K562 (cell line): ENCODE results near the gene RANBP6. TPM values are rescaled to one million over a fixed set of nuclear protein-coding genes. Genes with fewer than 3 reads are reported as not detected.

ENCODE experiments used
- ATAC-seq: fragments of 200-7000 bp; cut with Tn5 transposase; 3 replicates; pipeline ENCODE4 v1.9.1; 2020; ENCODE audit warnings: moderate library complexity
- BruUV-seq: library from RNA; stranded (reverse); fragments of 400-500 nt; replicated peaks from 2 replicates; lab custom pipeline; 2021; lab: Mats Ljungman, UMichigan
- CTCF ChIA-PET: fragments of 300-600 bp; formaldehyde crosslinking; extraction: SDS; loops from one replicate; lab custom pipeline; 2021; ENCODE audit warnings: low intra/inter-chr PET ratio; lab: Yijun Ruan, JAX
- POLR2A ChIA-PET: fragments of 300-600, 350-650 bp; sonication (Branson Sonifier 250); formaldehyde crosslinking; extraction: SDS; loops from one replicate; lab custom pipeline; 2021; ENCODE audit warnings: antibody characterized with exemption, inconsistent platforms; lab: Yijun Ruan, JAX
- DNase-seq, 4 experiments: peaks; one replicate each; pipeline versions ENCODE4 v3.0.0 to v3.0.0-alpha.2; 2011 to 2018; ENCODE audit warnings: low spot score in 3 of 4, mixed read lengths in 3 of 4; ENCODE audit errors: extremely low read depth in 1 of 4
- FAIRE-seq: peaks from 2 replicates; lab custom pipeline; 2011; peaks lifted over from hg19 to GRCh38; lab: Jason Lieb, UNC
- H2AFZ ChIP-seq: 2 replicates; pipeline ENCODE4 v1.6.0; 2011; ENCODE audit warnings: low read depth, low read length, control low read depth, inconsistent platforms
- H3K27ac ChIP-seq: fragments of 200-600 bp; 3 replicates; pipeline ENCODE4 v1.8.0; 2011; ENCODE audit warnings: low read depth, mild to moderate bottlenecking, control low read depth, inconsistent platforms, low read length, moderate library complexity, mixed read lengths; ENCODE audit errors: extremely low read depth
- H3K27me3 ChIP-seq, 2 experiments: fragments of 300-600 bp in 1 of 2; 2 replicates in 1 of 2; 3 replicates in 1 of 2; pipeline versions ENCODE4 v1.6.0 to v1.8.0; 2011; ENCODE audit warnings: inconsistent platforms in 2 of 2, low read length in 2 of 2, mild to moderate bottlenecking in 1 of 2, mixed read lengths in 1 of 2, moderate library complexity in 1 of 2; ENCODE audit not compliant: control insufficient read depth in 2 of 2, insufficient read depth in 2 of 2
- H3K36me3 ChIP-seq: fragments of 300-600 bp; 3 replicates; pipeline ENCODE4 v1.8.0; 2011; ENCODE audit warnings: mild to moderate bottlenecking, low read length, inconsistent platforms; ENCODE audit not compliant: control insufficient read depth, insufficient read depth
- H3K4me1 ChIP-seq, 2 experiments: fragments of 200-600 bp in 1 of 2; replicated peaks in 1 of 2; 2 replicates in 1 of 2; 3 replicates in 1 of 2; pipeline versions ENCODE4 v1.5.1 to v1.8.0; 2011; ENCODE audit warnings: inconsistent platforms in 2 of 2, low read length in 2 of 2, mild to moderate bottlenecking in 1 of 2, mixed read lengths in 1 of 2, moderate library complexity in 1 of 2; ENCODE audit not compliant: control insufficient read depth in 2 of 2, insufficient read depth in 2 of 2
- H3K4me2 ChIP-seq: 2 replicates; pipeline ENCODE4 v1.6.1; 2011; ENCODE audit warnings: low read length, control low read depth, inconsistent platforms, mixed read lengths; ENCODE audit not compliant: insufficient read depth
- H3K4me3 ChIP-seq: fragments of 200-600 bp; sonication (generic), shearing (Covaris generic); 2 replicates; pipeline ENCODE4 v1.5.1; 2016; ENCODE audit warnings: control low read depth, inconsistent platforms
- H3K79me2 ChIP-seq: fragments of 200-600 bp; 3 replicates; pipeline ENCODE4 v1.8.0; 2011; ENCODE audit warnings: low read length, inconsistent platforms; ENCODE audit not compliant: control insufficient read depth, insufficient read depth
- H3K9ac ChIP-seq, 2 experiments: 2 replicates each; pipeline versions ENCODE4 v1.6.0 to v1.6.1; 2011; ENCODE audit warnings: low read depth in 2 of 2, low read length in 2 of 2, control low read depth in 1 of 2, inconsistent platforms in 1 of 2, mild to moderate bottlenecking in 1 of 2, mixed read lengths in 1 of 2; ENCODE audit not compliant: insufficient read depth in 1 of 2
- H3K9me1 ChIP-seq: one replicate; pipeline ENCODE4 v1.6.0; 2011; ENCODE audit warnings: inconsistent platforms, mild to moderate bottlenecking, low read length, moderate library complexity; ENCODE audit not compliant: control insufficient read depth, insufficient read depth
- H3K9me3 ChIP-seq: replicated peaks from 2 replicates; pipeline ENCODE4 v1.5.1; 2011; ENCODE audit warnings: low read depth, low read length, inconsistent platforms; ENCODE audit not compliant: control insufficient read depth, insufficient read depth
- H4K20me1 ChIP-seq: replicated peaks from 2 replicates; pipeline ENCODE4 v1.6.1; 2011; ENCODE audit warnings: low read length, inconsistent platforms, mixed read lengths; ENCODE audit not compliant: control insufficient read depth, insufficient read depth
- ARID1B ChIP-seq: fragments of 450-650 bp; IDR thresholded peaks from 2 replicates; pipeline ENCODE4 v1.6.1; 2016; ENCODE audit warnings: antibody characterized with exemption, mild to moderate bottlenecking, inconsistent platforms
- ATF1 ChIP-seq, 2 experiments: fragments of 450-650 bp in 1 of 2; IDR thresholded peaks; 2 replicates each; pipeline ENCODE4 v1.6.1; 2016; ENCODE audit warnings: missing compliant biosample characterization in 1 of 2, missing genetic modification characterization in 1 of 2
- ATF7 ChIP-seq: fragments of 450-650 bp; IDR thresholded peaks from 2 replicates; pipeline ENCODE4 v1.7.1; 2014; ENCODE audit warnings: mild to moderate bottlenecking, moderate library complexity
- CC2D1A ChIP-seq: fragments of 450-650 bp; IDR thresholded peaks from 2 replicates; pipeline ENCODE4 v1.6.1; 2017; ENCODE audit warnings: mild to moderate bottlenecking
- CCNT2 ChIP-seq: IDR thresholded peaks from 2 replicates; pipeline ENCODE4 v1.6.1; 2011; ENCODE audit warnings: borderline replicate concordance, low read depth, mild to moderate bottlenecking, moderate library complexity, mixed read lengths, low read length; ENCODE audit not compliant: insufficient read length; ENCODE audit errors: extremely low read depth
- CEBPG ChIP-seq, 3 experiments: fragments of 200-800 bp in 1 of 3; sonication (Bioruptor generic) in 1 of 3; sonication (generic) in 1 of 3; formaldehyde crosslinking in 1 of 3; IDR thresholded peaks in 2 of 3; conservative IDR thresholded peaks in 1 of 3; 2 replicates each; pipeline versions ENCODE4 v1.6.1 to v1.8.0; 2016 to 2022; ENCODE audit warnings: missing compliant biosample characterization in 2 of 3, missing genetic modification characterization in 2 of 3, mild to moderate bottlenecking in 1 of 3, missing genetic modification reagents in 1 of 3
- ELF1 ChIP-seq: fragments of 200-800 bp; sonication (Bioruptor generic); IDR thresholded peaks from 2 replicates; pipeline ENCODE4 v1.6.1; 2016; ENCODE audit warnings: missing genetic modification characterization, missing compliant biosample characterization
- HCFC1 ChIP-seq: IDR thresholded peaks from 2 replicates; pipeline ENCODE4 v1.6.1; 2012; ENCODE audit warnings: low read depth, low read length, improper control_type of control experiment
- HNRNPUL1 ChIP-seq: fragments of 200-400 bp; formaldehyde crosslinking; IDR thresholded peaks from 2 replicates; pipeline ENCODE4 v1.6.1; 2017; ENCODE audit warnings: low read length
- KHSRP ChIP-seq: fragments of 450-650 bp; IDR thresholded peaks from 2 replicates; pipeline ENCODE4 v1.6.1; 2017
- MAZ ChIP-seq, 2 experiments: fragments of 450-650 bp in 1 of 2; sonication (generic) in 1 of 2; formaldehyde crosslinking; IDR thresholded peaks in 1 of 2; conservative IDR thresholded peaks in 1 of 2; 2 replicates each; pipeline versions ENCODE4 v1.4.0 to v1.5.0; 2020; ENCODE audit warnings: mild to moderate bottlenecking in 1 of 2, missing genetic modification reagents in 1 of 2
- PHF20 ChIP-seq: fragments of 450-650 bp; IDR thresholded peaks from 2 replicates; pipeline ENCODE4 v1.6.1; 2018; ENCODE audit not compliant: partially characterized antibody
- POLR2G ChIP-seq: fragments of 200-400 bp; formaldehyde crosslinking; IDR thresholded peaks from 2 replicates; pipeline ENCODE4 v1.6.1; 2017; ENCODE audit warnings: low read depth, mild to moderate bottlenecking, antibody characterized with exemption, low read length, moderate library complexity
- PTRF ChIP-seq: fragments of 450-650 bp; IDR thresholded peaks from 2 replicates; pipeline ENCODE4 v1.6.1; 2016; ENCODE audit warnings: mild to moderate bottlenecking, missing genetic modification characterization, missing compliant biosample characterization
- SOX6 ChIP-seq: fragments of 450-650 bp; IDR thresholded peaks from 2 replicates; pipeline ENCODE4 v1.6.1; 2014; ENCODE audit warnings: mild to moderate bottlenecking
- ZKSCAN1 ChIP-seq: fragments of 150-350 bp; IDR thresholded peaks from 2 replicates; pipeline ENCODE4 v1.6.1; 2016; ENCODE audit warnings: low read depth, low read length
- ZNF140 ChIP-seq: fragments of 250-450 bp; sonication (Bioruptor Pico); IDR thresholded peaks from 2 replicates; pipeline ENCODE4 v1.8.0; 2021; ENCODE audit warnings: moderate library complexity, mild to moderate bottlenecking, inconsistent platforms
- ZNF384 ChIP-seq: IDR thresholded peaks from 2 replicates; pipeline ENCODE4 v1.6.1; 2012; ENCODE audit warnings: low read depth, low read length, improper control_type of control experiment
- ZNF57 ChIP-seq: fragments of 450-650 bp; formaldehyde crosslinking; IDR thresholded peaks from 2 replicates; pipeline ENCODE4 v1.4.0; 2020; ENCODE audit warnings: mild to moderate bottlenecking, moderate library complexity
- ZNF586 ChIP-seq: fragments of 450-650 bp; formaldehyde crosslinking; conservative IDR thresholded peaks from 2 replicates; pipeline ENCODE4 v1.4.0; 2020; ENCODE audit warnings: mild to moderate bottlenecking, moderate library complexity
- WGBS: fragments of 100-300 bp; shearing (Covaris generic); methylation state at CpG from one replicate; pipeline ENCODE4 v1.1.6; 2016; ENCODE audit warnings: low coverage, mixed read lengths; ENCODE audit not compliant: insufficient coverage; ENCODE audit errors: missing lambda C conversion rate; 5-methylcytosine and 5-hydroxymethylcytosine counted together
- in situ Hi-C: fragments of 300-500 bp; cut with MboI; formaldehyde crosslinking; loops from 4 replicates; pipeline ENCODE4 v1.15.0; 2018; ENCODE audit warnings: inconsistent platforms, mixed read lengths
- intact Hi-C: fragments of 100-400 bp; cut with micrococcal nuclease; formaldehyde crosslinking; loops from 2 replicates; pipeline ENCODE4 v1.14.2; 2022
- polyA plus RNA-seq, 8 experiments: library from polyadenylated mRNA; depleted of rRNA in 4 of 8; stranded (reverse) in 5 of 8; unstranded in 3 of 8; fragments of >200 nt; fragmentation: Nextera tagmentation in 2 of 8; fragmentation: Illumina TruSeq in 1 of 8; extraction: Ambion mirVana in 2 of 8; extraction: Trizol in 1 of 8; gene quantifications; 2 replicates each; pipeline versions ENCODE4 v1.2.1 to v1.2.3, GENCODE V29; 2011 to 2014; ENCODE audit warnings: inconsistent platforms in 1 of 8, missing spikeins in 1 of 8
- total RNA-seq, 7 experiments: library from RNA; depleted of rRNA in 6 of 7; stranded (reverse); fragments of >200 nt in 6 of 7; fragmentation: Illumina TruSeq in 2 of 7; extraction: Trizol in 2 of 7; gene quantifications; 2 replicates each; pipeline versions ENCODE4 v1.2.1 to v1.2.3, GENCODE V29; 2011 to 2021; ENCODE audit warnings: low replicate concordance in 1 of 7
- TF ChIP-seq, protein P1 (sequence below), 2 experiments: fragments of 450-650 bp in 1 of 2; sonication (generic) in 1 of 2; formaldehyde crosslinking; conservative IDR thresholded peaks; 2 replicates each; pipeline versions ENCODE4 v1.4.0 to v1.8.1; 2020 to 2022; ENCODE audit warnings: mild to moderate bottlenecking in 1 of 2, missing genetic modification reagents in 1 of 2

The RANBP6 gene
- total and polyA plus RNA-seq, 9 of the 15 experiments (the other 6 are each of a cell fraction or from before 2014, with no cell fraction given): 10.4 to 19.9 (median 11.5) TPM

DNA sequence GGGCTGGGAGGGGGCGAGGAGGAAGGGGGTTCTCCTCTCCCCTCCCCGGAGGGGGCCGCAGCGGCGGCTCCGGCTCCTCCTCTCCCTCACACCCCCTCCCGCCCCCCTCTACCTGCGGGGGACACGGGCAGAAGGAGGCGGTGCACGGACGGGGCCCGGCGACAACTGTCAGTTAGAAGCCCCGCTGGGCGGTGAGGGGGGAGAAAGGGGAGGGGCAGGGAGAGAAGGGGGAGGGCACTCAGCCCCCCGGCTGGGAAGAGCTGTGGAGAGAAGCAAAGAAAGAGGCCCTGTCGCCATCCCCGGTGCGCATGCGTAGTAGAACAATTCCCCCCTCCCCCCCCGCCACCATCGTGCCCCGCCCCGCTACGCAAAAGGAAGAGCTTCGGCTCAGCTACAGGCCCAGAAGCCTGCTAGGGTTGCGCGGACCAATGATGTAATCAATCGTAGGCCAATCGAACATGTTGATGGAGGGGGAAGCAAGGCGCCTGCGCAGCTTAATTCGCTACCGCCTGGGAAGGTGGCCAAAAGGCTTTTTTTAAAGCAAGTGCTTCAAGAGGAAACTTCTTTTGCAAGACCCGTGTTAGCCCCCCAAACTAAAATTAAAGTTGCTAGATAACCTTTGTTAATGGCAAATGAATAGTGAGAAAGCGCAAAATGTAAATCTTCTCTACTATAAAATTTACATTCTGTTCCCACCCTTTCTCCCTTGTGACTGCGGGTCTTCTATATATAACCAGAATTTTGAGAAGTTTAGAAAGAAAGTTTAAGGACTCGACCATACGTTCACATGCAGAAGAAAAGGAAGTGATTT lies 7.0 kb downstream of the RANBP6 start (continued):
- TF ChIP-seq ZNF586 (no peak), ATF1 (CRISPR knock-in tag; IDR thresholded peaks at IDR 0.05) (peak; percentile 62), ATF1 (tag; IDR thresholded peaks at IDR 0.05) (peak; percentile 71), CEBPG (CRISPR knock-in tag; IDR thresholded peaks at IDR 0.05) (peak; percentile 67), CEBPG (tag; conservative IDR thresholded peaks at IDR 0.05 in 1 of 2, IDR thresholded peaks at IDR 0.05 in 1 of 2) (peak; percentile 40 to 75; a peak in 2 of 4 replicates), ZNF384 (peak; percentile 54; the same call in 1 of the 2 replicates), ELF1 (tag) (peak; percentile 58), PHF20 (peak; percentile 66), ARID1B (0 out of 2 replicates have a peak, but pooled peaks have one; percentile 9), HCFC1 (peak; percentile 60; the same call in 1 of the 2 replicates)
- TF ChIP-seq, all 486 proteins: peak for 56

DNA sequence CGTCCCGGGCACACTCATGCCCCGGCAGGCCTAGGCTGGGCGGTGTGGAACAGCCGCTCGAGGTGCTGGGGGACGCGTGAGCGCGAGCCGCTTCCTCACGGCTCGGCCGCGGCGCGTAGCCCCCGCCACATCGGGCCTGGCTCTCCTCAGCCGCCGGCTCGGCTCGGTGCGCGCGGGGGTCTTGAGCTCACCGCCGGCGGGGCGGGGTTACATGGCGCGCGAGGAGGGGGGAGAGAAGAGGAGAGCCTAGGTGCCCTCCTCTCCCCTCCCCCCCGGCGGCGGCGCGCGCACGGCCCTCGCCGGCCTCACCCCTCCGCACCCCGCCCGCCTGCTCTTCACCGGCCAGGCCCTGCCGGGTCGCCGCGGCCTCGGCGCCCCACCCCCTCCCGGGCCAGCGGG lies 7.7 kb downstream of the RANBP6 start:
- H3K79me2 ChIP-seq: peaks cover 74% of the 10 kb centered on the region
- WGBS: 0% methylated on average over 10 of the region's 54 CpGs
- H3K27me3 ChIP-seq: no peaks in the 10 kb centered on the region
- DNase-seq: peak in 3 of 4 experiments; percentile 69 to 78 (median 70)
- H3K9me1 ChIP-seq: no peaks in the 10 kb centered on the region
- CTCF ChIA-PET: interaction anchor here (0.6 kb wide), 1 partner anchor 122 kb away, joined by 3 read pairs; no protein-coding TSS in a partner anchor
- peaks cover 7 to 17% of the 10 kb centered on the region in 2 experiments; a peak in 3 of 5 replicates for H3K4me1 ChIP-seq
- BruUV-seq: no TSS peak
- H3K27ac ChIP-seq: peak overlapping the region; percentile 84
- H3K9ac ChIP-seq: peak overlapping the region; percentile 61 to 92; a peak in 3 of 4 replicates
- peak overlapping the region; percentile 80 for H3K4me3 ChIP-seq
- peaks cover 21% of the 10 kb centered on the region; the same call in 2 of the 3 replicates for H3K36me3 ChIP-seq
- peaks cover 12% of the 10 kb centered on the region; the same call in 1 of the 2 replicates for H4K20me1 ChIP-seq
- FAIRE-seq: no peak
- no peaks in the 10 kb centered on the region for H3K9me3 ChIP-seq
- in situ Hi-C loops: no loop called here
- POLR2A ChIA-PET: interaction anchor here (0.8 kb wide), 1 partner anchor 16 kb away, joined by 3 read pairs; no protein-coding TSS in a partner anchor
- intact Hi-C loops: loop anchor here (5.0 kb wide), 1 partner anchor 380 kb away; the partner anchor contains the start of gene RIC1
- peak overlapping the region; percentile 63; the same call in 1 of the 2 replicates for H2AFZ ChIP-seq
- ATAC-seq: peak; percentile 84
- H3K4me2 ChIP-seq: peak overlapping the region; percentile 84
- TF ChIP-seq, protein P1, sequence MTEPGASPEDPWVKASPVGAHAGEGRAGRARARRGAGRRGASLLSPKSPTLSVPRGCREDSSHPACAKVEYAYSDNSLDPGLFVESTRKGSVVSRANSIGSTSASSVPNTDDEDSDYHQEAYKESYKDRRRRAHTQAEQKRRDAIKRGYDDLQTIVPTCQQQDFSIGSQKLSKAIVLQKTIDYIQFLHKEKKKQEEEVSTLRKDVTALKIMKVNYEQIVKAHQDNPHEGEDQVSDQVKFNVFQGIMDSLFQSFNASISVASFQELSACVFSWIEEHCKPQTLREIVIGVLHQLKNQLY (CRISPR knock-in tag; conservative IDR thresholded peaks at IDR 0.05): no peak
- TF ChIP-seq HNRNPUL1 (no peak), SOX6 (no peak), ZNF140 (no peak), CC2D1A (no peak), PTRF (tag) (no peak), KHSRP (no peak), ZKSCAN1 (no peak), POLR2G (peak; percentile 72), ATF7 (no peak), MAZ (CRISPR knock-in tag; conservative IDR thresholded peaks at IDR 0.05 in 1 of 2, IDR thresholded peaks at IDR 0.05 in 1 of 2) (peak in 1 of 2 experiments; percentile 51; a peak in 3 of 4 replicates), CCNT2 (peak; percentile 42), ARID1B (no peak), ZNF57 (CRISPR knock-in tag) (no peak)
